IPS-20b (cell line): ENCODE results near the gene HMX1.

Experiments used
- H3K27ac ChIP-seq: one replicate; pipeline ENCODE4 v1.5.1; 2013; ENCODE audit warnings: low read length
- H3K27me3 ChIP-seq: 2 replicates; pipeline ENCODE4 v1.6.1; 2013; ENCODE audit warnings: mild to moderate bottlenecking, low read length, inconsistent platforms; ENCODE audit not compliant: insufficient read depth
- H3K36me3 ChIP-seq: 2 replicates; pipeline ENCODE4 v1.6.1; 2013; ENCODE audit warnings: low read depth, mild to moderate bottlenecking, inconsistent platforms, low read length, moderate library complexity; ENCODE audit not compliant: insufficient read depth
- H3K4me1 ChIP-seq: 2 replicates; pipeline ENCODE4 v1.6.1; 2013; ENCODE audit warnings: mild to moderate bottlenecking, control low read depth, inconsistent platforms, low read length, moderate library complexity; ENCODE audit not compliant: insufficient read depth
- H3K4me3 ChIP-seq: 2 replicates; pipeline ENCODE4 v1.5.1; 2013; ENCODE audit warnings: mild to moderate bottlenecking, low read length, inconsistent platforms
- H3K9ac ChIP-seq: 2 replicates; pipeline ENCODE4 v1.6.1; 2013; ENCODE audit warnings: low read depth, mild to moderate bottlenecking, inconsistent platforms, low read length, moderate library complexity
- H3K9me3 ChIP-seq: 2 replicates; pipeline ENCODE4 v1.6.1; 2013; ENCODE audit warnings: mild to moderate bottlenecking, low read depth, low read length, inconsistent platforms; ENCODE audit not compliant: insufficient read depth

HMX1 gene

DNA sequence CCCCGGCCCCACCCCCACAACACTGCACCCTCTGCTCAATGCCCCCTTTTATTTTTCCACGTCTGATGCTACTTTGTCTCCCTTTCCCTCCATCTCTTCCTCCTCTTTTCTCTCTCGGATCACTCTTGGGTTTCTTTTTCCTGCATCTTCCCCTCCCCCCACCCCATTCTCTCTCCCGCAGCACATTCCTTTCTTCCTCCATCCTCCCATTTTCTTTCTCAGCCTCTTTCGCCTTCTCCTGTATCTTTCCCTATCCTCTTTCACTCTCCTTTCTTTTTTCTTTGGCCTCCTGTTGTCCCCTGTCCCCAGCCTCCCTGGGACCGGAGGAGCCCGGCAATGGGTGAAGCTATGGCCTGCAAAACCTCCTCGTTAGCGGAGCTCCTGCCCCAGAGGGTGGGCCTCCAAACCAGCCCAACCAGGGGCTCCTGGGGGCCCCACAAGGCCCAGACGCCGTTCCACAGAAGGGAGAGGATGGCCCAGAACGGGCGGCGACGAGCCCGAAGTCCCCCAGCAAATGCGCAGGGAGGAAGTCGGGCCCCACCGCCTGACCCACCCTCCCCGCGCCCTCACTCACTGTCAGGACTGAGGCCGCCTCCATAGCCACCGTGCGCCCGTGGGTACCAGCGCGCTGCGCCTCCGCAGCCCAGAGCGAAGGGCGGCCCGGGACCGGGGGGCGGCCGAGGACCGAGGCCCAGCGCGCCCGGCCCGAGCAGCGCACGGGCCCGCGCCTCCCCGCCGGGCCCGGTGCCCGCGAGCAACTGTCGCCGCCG lies 807 bp downstream of the HMX1 start:
- H3K9me3 ChIP-seq: peaks cover 11% of the 10 kb centered on the region; the same call in 1 of the 2 replicates
- H3K27ac ChIP-seq: no peak overlapping the region
- H3K36me3 ChIP-seq: no peaks in the 10 kb centered on the region
- H3K27me3 ChIP-seq: peaks cover 97% of the 10 kb centered on the region
- H3K9ac ChIP-seq: no peak overlapping the region
- no peak overlapping the region for H3K4me3 ChIP-seq
- H3K4me1 ChIP-seq: no peaks in the 10 kb centered on the region; the same call in 1 of the 2 replicates

GRCh38 chr4:8869898-8870646 lies 1.6 kb downstream of the HMX1 start:
- Histone ChIP-seq H3K4me1 (no peaks in the 10 kb centered on the region; the same call in 1 of the 2 replicates), H3K27ac (no peak overlapping the region), H3K4me3 (no peak overlapping the region), H3K27me3 (peaks cover 97% of the 10 kb centered on the region), H3K36me3 (no peaks in the 10 kb centered on the region), H3K9ac (no peak overlapping the region), H3K9me3 (peaks cover 3% of the 10 kb centered on the region; the same call in 1 of the 2 replicates)

DNA sequence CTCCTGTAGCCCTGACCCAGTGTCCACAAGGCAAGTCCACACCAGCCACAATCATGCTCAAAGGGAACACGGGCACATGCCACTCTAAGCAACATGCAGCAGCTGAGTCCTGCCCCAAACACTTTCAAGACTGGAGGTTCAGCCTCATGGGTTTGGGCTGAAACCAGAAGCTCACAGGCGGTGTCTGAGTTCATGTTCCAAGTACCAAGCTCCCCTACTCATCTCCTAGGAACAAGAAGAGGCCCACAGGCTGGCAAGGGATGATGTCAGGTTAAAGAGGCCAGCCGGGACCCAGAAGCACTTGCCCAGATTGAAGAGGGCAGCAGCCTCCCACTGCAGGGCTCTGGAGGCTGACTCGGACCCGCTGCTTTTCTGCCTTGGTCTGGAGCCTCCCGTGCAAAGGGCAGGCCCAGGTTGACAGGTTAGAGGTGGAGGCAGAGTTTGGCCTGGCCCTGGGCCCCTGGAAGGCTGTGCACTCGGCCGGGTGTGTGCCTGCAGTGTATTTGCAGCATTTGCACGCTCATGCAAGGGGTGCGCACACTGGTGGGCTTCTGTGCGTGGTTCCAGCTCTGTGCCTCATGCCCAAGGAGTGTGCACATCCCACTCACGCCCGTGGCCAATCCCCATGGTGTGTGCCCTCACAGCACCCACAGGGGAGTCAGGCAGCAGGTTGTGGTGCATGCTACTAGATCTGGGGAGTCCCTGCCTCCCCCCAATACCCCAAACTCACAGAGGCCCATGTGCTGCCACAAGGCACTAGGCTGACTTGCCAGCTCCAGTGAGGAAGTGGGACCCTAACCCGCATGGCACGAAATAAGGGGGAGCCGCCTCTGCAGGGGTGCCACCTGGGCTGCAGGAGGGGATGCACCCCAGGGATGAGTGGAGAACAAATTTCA lies 2.4 kb downstream of the HMX1 start:
- Histone ChIP-seq H3K36me3 (no peaks in the 10 kb centered on the region), H3K4me1 (no peaks in the 10 kb centered on the region; the same call in 1 of the 2 replicates), H3K27ac (no peak overlapping the region), H3K9ac (no peak overlapping the region), H3K27me3 (peaks cover 97% of the 10 kb centered on the region), H3K9me3 (peaks cover 6% of the 10 kb centered on the region; the same call in 1 of the 2 replicates), H3K4me3 (no peak overlapping the region)

- Histone ChIP-seq H3K4me1 (no peaks in the 10 kb centered on the region; the same call in 1 of the 2 replicates), H3K4me3 (no peak overlapping the region), H3K9ac (no peak overlapping the region), H3K36me3 (no peaks in the 10 kb centered on the region), H3K9me3 (peaks cover 6% of the 10 kb centered on the region; the same call in 1 of the 2 replicates), H3K27me3 (peaks cover 97% of the 10 kb centered on the region), H3K27ac (no peak overlapping the region)
Observed at GRCh38 chr4:8868321-8869001, 3.2 kb downstream of the HMX1 start.

DNA sequence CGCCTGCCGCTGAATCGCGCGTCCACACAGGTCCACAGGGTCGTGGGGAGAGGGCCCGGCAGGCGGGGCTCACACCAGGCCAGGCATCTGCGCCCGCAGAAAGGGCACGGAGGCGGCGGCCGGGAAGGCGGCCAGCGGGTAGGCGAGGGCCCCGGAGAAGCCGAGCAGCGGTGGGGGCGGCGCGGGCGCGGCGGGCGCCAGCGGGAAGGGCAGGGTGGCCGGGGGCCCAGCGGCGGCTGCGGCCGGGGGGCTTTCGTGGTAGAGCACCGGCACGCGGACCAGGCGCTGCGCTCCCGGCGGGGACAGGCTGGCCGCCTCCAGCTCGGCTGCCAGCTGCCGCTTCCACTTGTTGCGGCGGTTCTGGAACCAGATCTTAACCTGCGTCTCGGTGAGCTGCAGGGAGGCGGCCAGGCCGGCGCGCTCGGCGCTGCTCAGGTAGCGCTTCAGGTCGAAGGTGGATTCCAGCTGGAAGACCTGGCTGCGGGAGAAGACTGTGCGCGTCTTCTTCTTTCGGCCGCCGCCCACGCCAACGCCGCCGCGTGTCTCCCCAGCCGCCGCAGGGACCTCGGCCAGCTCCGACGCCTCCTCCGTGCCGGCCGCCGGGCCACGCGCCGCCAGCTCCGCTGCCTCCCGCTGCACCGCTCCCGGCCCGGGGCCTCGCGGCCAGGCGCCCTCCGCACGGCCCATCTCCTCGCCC lies 3.9 kb downstream of the HMX1 start:
- H3K4me3 ChIP-seq: no peak overlapping the region
- no peaks in the 10 kb centered on the region; the same call in 1 of the 2 replicates for H3K4me1 ChIP-seq
- no peak overlapping the region for H3K9ac ChIP-seq
- no peak overlapping the region for H3K27ac ChIP-seq
- peaks cover 6% of the 10 kb centered on the region; the same call in 1 of the 2 replicates for H3K9me3 ChIP-seq
- H3K36me3 ChIP-seq: no peaks in the 10 kb centered on the region
- H3K27me3 ChIP-seq: peaks cover 97% of the 10 kb centered on the region

DNA sequence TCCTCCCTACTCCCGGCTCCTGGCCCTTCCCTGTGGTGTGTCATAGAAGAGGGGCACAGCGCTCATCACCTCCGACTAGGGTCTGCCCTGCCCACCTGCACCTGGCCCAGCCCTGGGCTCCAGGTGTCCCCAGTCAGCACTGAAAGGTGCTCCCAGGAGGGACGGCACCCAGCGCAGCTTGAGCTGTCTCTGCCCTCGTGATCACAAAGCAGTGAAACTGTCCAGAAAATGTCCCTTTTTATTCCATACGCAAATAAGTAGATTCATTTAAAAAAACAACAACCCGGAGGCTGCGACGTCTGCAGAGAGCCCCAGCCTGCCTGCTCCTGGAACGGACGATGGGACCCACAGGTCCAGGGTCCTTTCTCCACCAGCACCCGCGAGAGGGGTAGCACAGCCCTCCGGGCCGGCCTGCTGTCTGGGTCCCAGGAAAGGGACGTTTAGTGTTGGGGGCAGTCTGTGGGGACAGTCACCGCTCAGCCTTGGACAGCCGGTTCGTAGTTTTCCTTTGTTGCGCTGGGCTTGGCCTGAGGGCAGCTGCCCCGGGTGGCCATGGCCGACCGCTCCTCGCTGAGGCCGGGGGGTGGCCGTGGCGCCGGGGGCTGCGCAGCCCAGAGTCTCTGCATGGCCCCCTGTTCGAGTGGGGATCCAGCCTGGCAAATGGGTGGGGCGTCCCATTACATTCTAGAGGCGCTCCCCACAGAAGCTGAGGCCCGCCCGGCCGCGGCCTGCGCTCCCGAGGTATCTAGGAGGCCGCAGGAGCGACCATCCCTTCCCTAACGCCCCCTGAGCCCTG lies 4.6 kb downstream of the HMX1 start:
- Histone ChIP-seq H3K9ac (no peak overlapping the region), H3K9me3 (peaks cover 6% of the 10 kb centered on the region; the same call in 1 of the 2 replicates), H3K27ac (no peak overlapping the region), H3K36me3 (no peaks in the 10 kb centered on the region), H3K27me3 (peaks cover 97% of the 10 kb centered on the region), H3K4me1 (no peaks in the 10 kb centered on the region; the same call in 1 of the 2 replicates), H3K4me3 (no peak overlapping the region)

GRCh38 chr4:8866421-8866820 lies 5.2 kb downstream of the HMX1 start:
- Histone ChIP-seq H3K4me3 (no peak overlapping the region), H3K4me1 (no peaks in the 10 kb centered on the region; the same call in 1 of the 2 replicates), H3K36me3 (no peaks in the 10 kb centered on the region), H3K27me3 (peaks cover 100% of the 10 kb centered on the region), H3K9ac (no peak overlapping the region), H3K27ac (no peak overlapping the region), H3K9me3 (peaks cover 6% of the 10 kb centered on the region; the same call in 1 of the 2 replicates)

GRCh38 chr4:8865681-8866310 lies 5.8 kb downstream of the HMX1 start:
- H3K9ac ChIP-seq: no peak overlapping the region
- H3K9me3 ChIP-seq: peaks cover 6% of the 10 kb centered on the region; the same call in 1 of the 2 replicates
- peaks cover 100% of the 10 kb centered on the region for H3K27me3 ChIP-seq
- no peak overlapping the region for H3K27ac ChIP-seq
- no peak overlapping the region for H3K4me3 ChIP-seq
- H3K36me3 ChIP-seq: no peaks in the 10 kb centered on the region
- no peaks in the 10 kb centered on the region; the same call in 1 of the 2 replicates for H3K4me1 ChIP-seq

- Histone ChIP-seq H3K4me3 (no peak overlapping the region), H3K9ac (no peak overlapping the region), H3K27me3 (peaks cover 100% of the 10 kb centered on the region), H3K36me3 (no peaks in the 10 kb centered on the region), H3K9me3 (peaks cover 6% of the 10 kb centered on the region; the same call in 1 of the 2 replicates), H3K4me1 (no peaks in the 10 kb centered on the region; the same call in 1 of the 2 replicates), H3K27ac (no peak overlapping the region)
Observed at GRCh38 chr4:8864912-8865680, 6.5 kb downstream of the HMX1 start.
